ENCODE results near the gene PRKAG2.
A peak's percentile ranks its signal among the peaks of the same experiment; 100 is the strongest.
"Not testable (repeated sequence)": the region's sequence is repeated elsewhere in the genome, so short reads cannot be mapped to it uniquely, and the experiment has no call there.

PRKAG2 gene

DNA sequence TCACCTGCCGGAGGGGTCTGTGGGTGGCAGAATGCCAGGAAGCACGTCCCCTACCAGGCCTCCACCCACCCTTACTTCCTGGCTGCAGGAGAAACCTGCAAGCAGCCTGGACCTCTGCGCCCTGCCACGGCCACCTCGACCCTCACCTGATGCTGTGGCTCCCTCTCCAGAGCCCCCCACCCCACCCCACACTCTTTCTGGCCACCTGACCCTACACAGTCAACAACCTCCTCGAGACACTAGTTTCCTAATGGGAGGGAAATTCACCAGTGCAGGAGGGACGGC, 91.3 kb downstream of the PRKAG2 start:
- Histone ChIP-seq H3K27me3 (ENCODE audit: control insufficient read depth, insufficient read depth, low read length) (no peaks in the 10 kb centered on the region), H2AFZ (no peak overlapping the region), H3K4me1 (no peaks in the 10 kb centered on the region), H3K79me2 (no peaks in the 10 kb centered on the region), H3K4me3 (ENCODE audit: low read depth, low read length) (no peak overlapping the region), H3K27ac (no peak overlapping the region), H3K36me3 (ENCODE audit: control insufficient read depth, insufficient read depth, low read length) (no peaks in the 10 kb centered on the region), H3K4me2 (ENCODE audit: low read length) (no peak overlapping the region), H3K9ac (no peak overlapping the region), H3K9me3 (ENCODE audit: control insufficient read depth, low read length) (no peaks in the 10 kb centered on the region)
- no peak for TF ChIP-seq CTCF (IDR thresholded peaks at IDR 0.05)

DNA sequence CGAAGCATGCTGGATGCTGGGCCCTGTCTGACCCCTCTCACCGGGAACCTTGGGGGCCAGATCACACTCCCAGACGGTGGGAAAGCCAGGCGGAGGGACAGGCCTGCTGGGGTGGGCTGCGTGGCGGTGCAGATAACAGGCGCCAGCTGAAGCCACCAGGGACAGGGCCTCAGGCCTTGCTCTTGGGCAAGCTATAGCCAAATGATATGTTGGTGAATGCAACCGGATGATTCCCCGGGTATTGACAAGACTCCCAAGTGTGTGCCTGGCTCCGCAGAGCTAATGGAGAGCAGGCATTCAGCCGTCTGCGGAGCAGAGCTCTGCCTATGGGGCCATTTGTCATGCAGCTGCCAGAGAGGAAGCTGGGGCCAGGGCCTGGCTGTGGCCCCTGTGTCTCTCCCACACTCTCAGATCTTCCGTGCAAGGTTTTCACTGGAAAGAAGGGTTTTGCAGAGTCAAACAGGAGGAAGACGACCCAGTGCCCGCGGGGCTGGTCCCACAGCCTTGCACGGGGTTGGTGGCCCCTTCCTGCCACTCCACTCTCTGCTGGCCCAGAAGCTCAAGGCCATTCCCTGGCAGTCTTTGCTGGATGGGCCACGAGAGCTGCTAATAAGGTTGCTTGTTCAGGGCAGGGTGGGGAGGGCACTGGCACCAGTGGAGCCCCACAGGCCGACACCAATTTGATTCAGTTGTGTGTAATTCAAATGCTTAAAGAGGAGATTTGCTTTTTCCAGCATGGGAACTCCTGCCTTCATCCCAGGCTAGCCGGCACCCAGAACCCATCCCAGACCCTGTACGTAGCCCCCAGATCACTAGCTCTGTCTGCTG, 91.8 kb downstream of the PRKAG2 start:
- no peak overlapping the region for H3K4me3 ChIP-seq (ENCODE audit: low read depth, low read length)
- no peak overlapping the region for H3K9ac ChIP-seq
- no peak for TF ChIP-seq CTCF (IDR thresholded peaks at IDR 0.05)
- H3K27ac ChIP-seq, result no peak overlapping the region
- H3K27me3 ChIP-seq (ENCODE audit: control insufficient read depth, insufficient read depth, low read length), result no peaks in the 10 kb centered on the region
- no peak overlapping the region for H2AFZ ChIP-seq
- no peaks in the 10 kb centered on the region for H3K4me1 ChIP-seq
- H3K79me2 ChIP-seq, result no peaks in the 10 kb centered on the region
- no peak overlapping the region for H3K4me2 ChIP-seq (ENCODE audit: low read length)
- no peaks in the 10 kb centered on the region for H3K36me3 ChIP-seq (ENCODE audit: control insufficient read depth, insufficient read depth, low read length)
- no peaks in the 10 kb centered on the region for H3K9me3 ChIP-seq (ENCODE audit: control insufficient read depth, low read length)

DNA sequence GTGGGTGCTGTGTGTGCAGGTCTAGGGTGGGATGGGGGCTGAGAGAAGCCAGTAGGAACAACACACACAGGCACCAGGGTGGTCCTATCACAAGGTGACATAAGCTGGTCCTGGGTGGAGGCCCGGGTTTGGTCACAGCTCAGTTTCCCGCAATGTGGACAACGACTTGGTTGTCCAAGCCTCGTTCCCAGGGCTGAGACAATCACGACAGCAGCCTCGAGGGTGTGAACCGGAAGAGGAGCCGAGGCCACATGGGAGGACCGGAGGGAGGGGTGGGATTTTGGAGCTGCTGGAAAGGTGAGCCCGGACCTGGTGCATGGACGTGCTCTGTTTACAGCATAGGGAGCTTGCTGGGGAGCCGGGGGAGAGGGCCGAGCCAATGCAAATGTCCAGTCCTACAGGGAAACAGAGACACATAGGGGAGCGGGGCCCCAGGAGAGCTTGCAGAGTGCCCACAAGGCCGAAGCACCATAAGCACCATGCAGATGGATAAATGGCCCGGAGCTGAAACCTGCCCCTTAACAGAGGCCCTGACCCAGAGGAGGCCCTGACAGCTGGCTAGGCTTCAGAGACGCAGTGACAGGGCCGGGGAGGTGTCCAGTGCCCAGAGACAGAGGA, 92.8 kb downstream of the PRKAG2 start:
- Histone ChIP-seq H3K9ac (no peak overlapping the region), H3K79me2 (no peaks in the 10 kb centered on the region), H3K4me3 (ENCODE audit: low read depth, low read length) (no peak overlapping the region), H3K27me3 (ENCODE audit: control insufficient read depth, insufficient read depth, low read length) (no peaks in the 10 kb centered on the region), H3K9me3 (ENCODE audit: control insufficient read depth, low read length) (no peaks in the 10 kb centered on the region), H3K27ac (no peak overlapping the region), H2AFZ (no peak overlapping the region), H3K4me2 (ENCODE audit: low read length) (no peak overlapping the region), H3K36me3 (ENCODE audit: control insufficient read depth, insufficient read depth, low read length) (no peaks in the 10 kb centered on the region), H3K4me1 (no peaks in the 10 kb centered on the region)
- no peak for TF ChIP-seq CTCF (IDR thresholded peaks at IDR 0.05)

DNA sequence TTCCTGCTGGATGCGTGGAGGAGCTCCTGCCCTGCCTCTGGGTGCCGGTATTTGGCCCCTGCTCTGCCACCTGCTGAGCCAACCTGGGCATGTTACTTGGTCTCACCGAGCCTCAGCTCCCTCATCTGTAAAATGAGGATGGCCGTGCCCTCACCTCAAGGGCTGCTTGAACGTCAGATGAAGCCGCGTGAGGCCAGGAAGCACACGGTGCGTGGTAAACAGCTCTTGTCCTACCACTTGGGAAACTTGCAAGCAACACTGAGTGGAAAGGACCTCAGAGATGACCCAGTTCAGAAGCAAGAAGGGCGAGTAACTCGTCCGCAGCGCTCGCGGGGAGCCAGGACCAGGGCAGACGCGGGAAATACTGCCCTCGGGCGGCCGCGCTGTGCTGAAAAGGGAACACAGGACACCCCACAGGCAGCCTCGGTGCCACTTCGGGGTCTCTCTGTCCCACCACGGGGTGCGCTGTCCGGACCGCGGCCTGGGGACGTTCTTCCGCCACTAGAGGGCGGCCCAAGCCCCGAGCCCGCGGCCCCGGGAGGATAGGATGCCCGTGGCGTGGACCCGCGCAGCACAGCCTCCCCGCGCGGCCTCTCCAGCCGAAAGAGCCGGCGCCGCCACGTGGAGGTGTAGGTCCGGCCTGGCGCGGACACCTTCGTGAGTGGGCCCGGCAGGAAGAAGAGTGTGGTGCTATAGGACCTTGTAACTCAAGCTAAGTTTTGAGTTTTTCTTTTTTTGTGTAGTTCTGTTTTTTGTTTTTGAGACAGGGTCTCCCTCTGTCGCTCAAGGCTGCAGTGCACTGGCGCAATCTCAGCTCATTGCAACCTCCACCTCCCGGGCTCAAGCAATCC, 94.1 kb downstream of the PRKAG2 start:
- Histone ChIP-seq H3K79me2 (no peaks in the 10 kb centered on the region), H3K4me3 (ENCODE audit: low read depth, low read length) (no peak overlapping the region), H3K9ac (no peak overlapping the region), H3K9me3 (ENCODE audit: control insufficient read depth, low read length) (no peaks in the 10 kb centered on the region), H3K27ac (no peak overlapping the region), H3K4me1 (no peaks in the 10 kb centered on the region), H3K36me3 (ENCODE audit: control insufficient read depth, insufficient read depth, low read length) (no peaks in the 10 kb centered on the region), H2AFZ (peak overlapping the region; percentile 83), H3K4me2 (ENCODE audit: low read length) (peak overlapping the region; percentile 60), H3K27me3 (ENCODE audit: control insufficient read depth, insufficient read depth, low read length) (no peaks in the 10 kb centered on the region)
- peak; percentile 94 for TF ChIP-seq CTCF (IDR thresholded peaks at IDR 0.05)

DNA sequence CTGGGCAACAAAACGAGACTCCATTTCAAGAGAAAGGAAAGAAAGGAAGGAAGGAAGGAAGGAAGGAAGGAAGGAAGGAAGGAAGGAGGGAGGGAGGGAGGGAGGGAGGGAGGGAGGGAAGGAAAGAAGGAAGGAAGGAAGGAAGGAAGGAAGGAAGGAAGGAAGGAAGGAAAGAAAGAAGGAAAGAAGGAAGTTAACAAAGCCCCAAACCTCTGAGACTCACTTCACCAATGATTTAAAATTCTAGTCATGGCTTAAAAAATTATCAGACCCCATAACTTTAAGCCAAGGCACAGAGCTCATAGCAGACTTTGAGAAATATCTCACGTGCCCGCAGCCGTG, 94.7 kb downstream of the PRKAG2 start:
- not testable (repeated sequence) for H2AFZ ChIP-seq; H3K4me2 ChIP-seq (ENCODE audit: low read length); H3K4me3 ChIP-seq (ENCODE audit: low read depth, low read length); H3K27me3 ChIP-seq (ENCODE audit: control insufficient read depth, insufficient read depth, low read length); H3K79me2 ChIP-seq; H3K4me1 ChIP-seq; H3K27ac ChIP-seq; H3K9ac ChIP-seq; H3K9me3 ChIP-seq (ENCODE audit: control insufficient read depth, low read length); H3K36me3 ChIP-seq (ENCODE audit: control insufficient read depth, insufficient read depth, low read length)
